Measurements from ENCODE around the gene CARM1. TPM values are rescaled to one million over a fixed set of nuclear protein-coding genes. Genes with fewer than 3 reads are reported as not detected.
A peak's percentile ranks its signal among the peaks of the same experiment; 100 is the strongest.

The CARM1 gene
- total and polyA plus RNA-seq, 2 of the 13 experiments (the other 11 are each of a cell fraction or from before 2014, with no cell fraction given) = 27.6 to 55.8 TPM

- TF ChIP-seq ZBTB46 (CRISPR knock-in tag; IDR thresholded peaks at IDR 0.05; ENCODE audit: borderline replicate concordance) (no peak), U2AF2 (IDR thresholded peaks at IDR 0.05; ENCODE audit: low read depth, low read length) (no peak), ZNF781 (CRISPR knock-in tag; IDR thresholded peaks at IDR 0.05; ENCODE audit: borderline replicate concordance, not compliant biosample characterization) (no peak), TMF1 (CRISPR knock-in tag; IDR thresholded peaks at IDR 0.05; ENCODE audit: low read depth) (peak; percentile 49; the same call in 1 of the 2 replicates), ZNF709 (CRISPR knock-in tag; IDR thresholded peaks at IDR 0.05) (no peak), EEA1 (CRISPR knock-in tag; IDR thresholded peaks at IDR 0.05; ENCODE audit: borderline replicate concordance) (no peak), FOXP1 (IDR thresholded peaks at IDR 0.05) (no peak), FOXP1 (CRISPR knock-in tag; IDR thresholded peaks at IDR 0.05) (no peak), ZMAT3 (CRISPR knock-in tag; conservative IDR thresholded peaks at IDR 0.05) (peak; percentile 71; the same call in 1 of the 2 replicates), E2F2 (CRISPR knock-in tag; IDR thresholded peaks at IDR 0.05; ENCODE audit: borderline replicate concordance) (no peak), ZNF180 (CRISPR knock-in tag; IDR thresholded peaks at IDR 0.05; ENCODE audit: borderline replicate concordance, low read depth) (no peak), RXRA (CRISPR knock-in tag; IDR thresholded peaks at IDR 0.05) (peak; percentile 69), PHB2 (IDR thresholded peaks at IDR 0.05; ENCODE audit: partially characterized antibody) (no peak), RBAK (CRISPR knock-in tag; IDR thresholded peaks at IDR 0.05) (no peak), ETV5 (CRISPR knock-in tag; IDR thresholded peaks at IDR 0.05; ENCODE audit: borderline replicate concordance) (peak; percentile 61; the same call in 1 of the 2 replicates), MLLT10 (CRISPR knock-in tag; IDR thresholded peaks at IDR 0.05) (no peak), ZNF382 (CRISPR knock-in tag; IDR thresholded peaks at IDR 0.05; ENCODE audit: borderline replicate concordance) (no peak), KLF13 (CRISPR knock-in tag; IDR thresholded peaks at IDR 0.05) (no peak), ZNF260 (CRISPR knock-in tag; IDR thresholded peaks at IDR 0.05; ENCODE audit: borderline replicate concordance, low read depth) (no peak), ZNF724P (CRISPR knock-in tag; IDR thresholded peaks at IDR 0.05; ENCODE audit: borderline replicate concordance) (no peak), TEAD3 (CRISPR knock-in tag; optimal IDR thresholded peaks at IDR 0.05; ENCODE audit: borderline replicate concordance) (no peak), ATF7 (IDR thresholded peaks at IDR 0.05) (no peak), ATF7 (CRISPR knock-in tag; IDR thresholded peaks at IDR 0.05) (peak; percentile 37; the same call in 1 of the 2 replicates)
- TF ChIP-seq, protein P1, sequence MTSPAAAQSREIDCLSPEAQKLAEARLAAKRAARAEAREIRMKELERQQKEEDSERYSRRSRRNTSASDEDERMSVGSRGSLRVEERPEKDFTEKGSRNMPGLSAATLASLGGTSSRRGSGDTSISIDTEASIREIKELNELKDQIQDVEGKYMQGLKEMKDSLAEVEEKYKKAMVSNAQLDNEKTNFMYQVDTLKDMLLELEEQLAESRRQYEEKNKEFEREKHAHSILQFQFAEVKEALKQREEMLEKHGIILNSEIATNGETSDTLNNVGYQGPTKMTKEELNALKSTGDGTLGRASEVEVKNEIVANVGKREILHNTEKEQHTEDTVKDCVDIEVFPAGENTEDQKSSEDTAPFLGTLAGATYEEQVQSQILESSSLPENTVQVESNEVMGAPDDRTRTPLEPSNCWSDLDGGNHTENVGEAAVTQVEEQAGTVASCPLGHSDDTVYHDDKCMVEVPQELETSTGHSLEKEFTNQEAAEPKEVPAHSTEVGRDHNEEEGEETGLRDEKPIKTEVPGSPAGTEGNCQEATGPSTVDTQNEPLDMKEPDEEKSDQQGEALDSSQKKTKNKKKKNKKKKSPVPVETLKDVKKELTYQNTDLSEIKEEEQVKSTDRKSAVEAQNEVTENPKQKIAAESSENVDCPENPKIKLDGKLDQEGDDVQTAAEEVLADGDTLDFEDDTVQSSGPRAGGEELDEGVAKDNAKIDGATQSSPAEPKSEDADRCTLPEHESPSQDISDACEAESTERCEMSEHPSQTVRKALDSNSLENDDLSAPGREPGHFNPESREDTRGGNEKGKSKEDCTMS (CRISPR knock-in tag; conservative IDR thresholded peaks at IDR 0.05) = no peak
- TF ChIP-seq, protein P2, sequence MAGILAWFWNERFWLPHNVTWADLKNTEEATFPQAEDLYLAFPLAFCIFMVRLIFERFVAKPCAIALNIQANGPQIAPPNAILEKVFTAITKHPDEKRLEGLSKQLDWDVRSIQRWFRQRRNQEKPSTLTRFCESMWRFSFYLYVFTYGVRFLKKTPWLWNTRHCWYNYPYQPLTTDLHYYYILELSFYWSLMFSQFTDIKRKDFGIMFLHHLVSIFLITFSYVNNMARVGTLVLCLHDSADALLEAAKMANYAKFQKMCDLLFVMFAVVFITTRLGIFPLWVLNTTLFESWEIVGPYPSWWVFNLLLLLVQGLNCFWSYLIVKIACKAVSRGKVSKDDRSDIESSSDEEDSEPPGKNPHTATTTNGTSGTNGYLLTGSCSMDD (CRISPR knock-in tag; IDR thresholded peaks at IDR 0.05) = no peak
Observed at GRCh38 chr19:10928563-10929401, 57.4 kb downstream of the CARM1 start, which contains the start of the genes TIMM29 and YIPF2 (continued).
